ENCODE data around the gene PLBD2. TPM values are rescaled to one million over a fixed set of nuclear protein-coding genes. Genes with fewer than 3 reads are reported as not detected.
"Not testable (repeated sequence)": the region's sequence is repeated elsewhere in the genome, so short reads cannot be mapped to it uniquely, and the experiment has no call there.

PLBD2 gene
- total RNA-seq, 2 donors from 2014 or later: 17.8 to 18.4 TPM

- intact Hi-C loops (cut with DNase I): no loop called here
- no peaks in the 10 kb centered on the region for H3K27me3 ChIP-seq
- TF ChIP-seq POLR2A (IDR thresholded peaks at IDR 0.05): no peak
- TF ChIP-seq, protein P1, sequence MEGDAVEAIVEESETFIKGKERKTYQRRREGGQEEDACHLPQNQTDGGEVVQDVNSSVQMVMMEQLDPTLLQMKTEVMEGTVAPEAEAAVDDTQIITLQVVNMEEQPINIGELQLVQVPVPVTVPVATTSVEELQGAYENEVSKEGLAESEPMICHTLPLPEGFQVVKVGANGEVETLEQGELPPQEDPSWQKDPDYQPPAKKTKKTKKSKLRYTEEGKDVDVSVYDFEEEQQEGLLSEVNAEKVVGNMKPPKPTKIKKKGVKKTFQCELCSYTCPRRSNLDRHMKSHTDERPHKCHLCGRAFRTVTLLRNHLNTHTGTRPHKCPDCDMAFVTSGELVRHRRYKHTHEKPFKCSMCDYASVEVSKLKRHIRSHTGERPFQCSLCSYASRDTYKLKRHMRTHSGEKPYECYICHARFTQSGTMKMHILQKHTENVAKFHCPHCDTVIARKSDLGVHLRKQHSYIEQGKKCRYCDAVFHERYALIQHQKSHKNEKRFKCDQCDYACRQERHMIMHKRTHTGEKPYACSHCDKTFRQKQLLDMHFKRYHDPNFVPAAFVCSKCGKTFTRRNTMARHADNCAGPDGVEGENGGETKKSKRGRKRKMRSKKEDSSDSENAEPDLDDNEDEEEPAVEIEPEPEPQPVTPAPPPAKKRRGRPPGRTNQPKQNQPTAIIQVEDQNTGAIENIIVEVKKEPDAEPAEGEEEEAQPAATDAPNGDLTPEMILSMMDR (IDR thresholded peaks at IDR 0.05): no peak
- H3K9me3 ChIP-seq: no peaks in the 10 kb centered on the region
- no peaks in the 10 kb centered on the region for H3K4me1 ChIP-seq
- H3K27ac ChIP-seq: no peak overlapping the region
- no peak overlapping the region for H3K4me3 ChIP-seq
- no peak for DNase-seq
- WGBS, 2 donors: 83 to 91% methylated on average over 2 of the region's 2 CpGs
- no peaks in the 10 kb centered on the region for H3K36me3 ChIP-seq (replicated peaks in 1 of 2; ENCODE audit: insufficient read depth in 1 of 2, low read depth in 2 of 2)
- ATAC-seq: no peak
Measured at GRCh38 chr12:113347892-113348291, 10.5 kb upstream of the PLBD2 start.

DNA sequence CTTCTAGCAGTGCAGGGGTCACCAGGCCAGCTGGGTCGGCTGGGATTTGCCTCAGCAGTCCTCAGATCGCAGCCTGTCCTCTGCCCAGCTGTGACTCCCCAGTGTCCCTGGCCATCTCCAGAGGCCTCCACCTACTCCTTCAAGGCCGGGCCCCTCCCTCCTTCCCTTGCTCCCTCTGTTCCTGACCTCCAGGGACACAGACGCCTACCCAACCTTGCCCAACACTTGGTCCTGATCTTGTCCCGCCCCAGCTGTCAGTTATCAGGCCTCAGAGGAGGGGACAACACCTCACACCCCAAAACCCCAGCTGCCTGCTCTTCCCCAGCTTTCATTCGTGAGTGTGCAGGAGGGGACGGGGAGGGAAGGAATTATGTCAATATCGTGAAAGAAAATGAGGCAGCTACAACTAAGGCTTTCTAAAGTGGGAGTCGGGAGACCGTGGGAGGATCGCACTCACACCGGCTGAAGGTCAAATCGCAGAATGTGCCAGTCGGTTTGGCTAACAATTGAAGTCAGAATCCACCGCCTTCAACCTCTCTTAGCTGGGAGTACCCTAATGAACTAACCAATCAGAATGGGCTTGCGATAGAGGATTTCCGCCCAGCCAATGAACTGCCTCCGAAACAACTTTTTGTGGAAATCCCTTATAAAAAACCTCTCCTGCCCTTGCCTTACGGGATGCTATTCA lies 9.4 kb upstream of the PLBD2 start:
- no peak for DNase-seq
- WGBS, 2 donors: 56 to 60% methylated on average over 19 of the region's 19 CpGs
- H3K27ac ChIP-seq: no peak overlapping the region
- no peak overlapping the region for H3K4me3 ChIP-seq
- intact Hi-C loops (cut with DNase I): no loop called here
- no peak for ATAC-seq
- no peaks in the 10 kb centered on the region for H3K9me3 ChIP-seq
- TF ChIP-seq, protein P1 (IDR thresholded peaks at IDR 0.05): no peak
- no peak for TF ChIP-seq POLR2A (IDR thresholded peaks at IDR 0.05)
- no peaks in the 10 kb centered on the region for H3K4me1 ChIP-seq
- no peaks in the 10 kb centered on the region for H3K27me3 ChIP-seq
- H3K36me3 ChIP-seq (replicated peaks in 1 of 2; ENCODE audit: insufficient read depth in 1 of 2, low read depth in 2 of 2): no peaks in the 10 kb centered on the region

GRCh38 chr12:113351089-113351488 lies 7.3 kb upstream of the PLBD2 start:
- no peaks in the 10 kb centered on the region for H3K9me3 ChIP-seq
- ATAC-seq (no peak), DNase-seq (no peak)
- no peaks in the 10 kb centered on the region for H3K36me3 ChIP-seq (replicated peaks in 1 of 2; ENCODE audit: insufficient read depth in 1 of 2, low read depth in 2 of 2)
- no peak overlapping the region for H3K27ac ChIP-seq
- H3K27me3 ChIP-seq: no peaks in the 10 kb centered on the region
- intact Hi-C loops (cut with DNase I): no loop called here
- TF ChIP-seq POLR2A (IDR thresholded peaks at IDR 0.05): no peak
- TF ChIP-seq, protein P1 (IDR thresholded peaks at IDR 0.05): no peak
- H3K4me3 ChIP-seq: no peak overlapping the region
- peaks cover 15% of the 10 kb centered on the region for H3K4me1 ChIP-seq

DNA sequence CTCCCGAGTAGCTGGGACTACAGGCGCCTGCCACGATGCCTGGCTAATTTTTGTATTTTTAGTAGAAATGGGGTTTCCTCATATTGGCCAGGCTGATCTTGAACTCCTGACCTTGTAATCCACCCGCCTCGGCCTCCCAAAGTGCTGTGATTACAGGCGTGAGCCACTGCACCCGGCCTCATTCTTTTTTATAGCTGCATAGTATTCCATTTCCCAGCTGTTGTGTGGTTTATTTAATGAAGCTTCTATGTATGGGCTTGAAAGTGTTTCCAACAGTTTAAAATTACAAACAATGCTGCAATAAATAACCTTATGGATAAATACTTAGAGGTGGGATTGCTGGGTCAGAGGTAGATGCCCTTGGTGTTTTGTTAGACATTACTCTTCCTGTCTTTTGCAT lies 4.2 kb upstream of the PLBD2 start:
- intact Hi-C loops (cut with DNase I); H3K27ac ChIP-seq; H3K4me3 ChIP-seq; ATAC-seq; DNase-seq; H3K9me3 ChIP-seq; H3K27me3 ChIP-seq; H3K36me3 ChIP-seq (replicated peaks in 1 of 2; ENCODE audit: insufficient read depth in 1 of 2, low read depth in 2 of 2): not testable (repeated sequence)
- peaks cover 35% of the 10 kb centered on the region for H3K4me1 ChIP-seq
- 79 to 94% methylated on average over 7 of the region's 7 CpGs for WGBS, 2 donors

GRCh38 chr12:113359133-113359938 lies 949 bp downstream of the PLBD2 start:
- peak overlapping the region; percentile 66 to 88 for H3K4me3 ChIP-seq
- peaks cover 47% of the 10 kb centered on the region for H3K4me1 ChIP-seq
- H3K27ac ChIP-seq: peak overlapping the region; percentile 53 to 93 (median 86)
- H3K36me3 ChIP-seq (replicated peaks in 1 of 2; ENCODE audit: insufficient read depth in 1 of 2, low read depth in 2 of 2): no peaks in the 10 kb centered on the region
- H3K9me3 ChIP-seq: no peaks in the 10 kb centered on the region
- TF ChIP-seq POLR2A (IDR thresholded peaks at IDR 0.05): no peak
- TF ChIP-seq, protein P1 (IDR thresholded peaks at IDR 0.05): no peak
- DNase-seq (peak; percentile 30 to 43 (median 30)), ATAC-seq (no peak)
- no peaks in the 10 kb centered on the region for H3K27me3 ChIP-seq
- WGBS, 2 donors: 22 to 29% methylated on average over 7 to 11 of the region's 11 CpGs
- intact Hi-C loops (cut with DNase I): no loop called here

Measured in body of pancreas (tissue), 4 donors.